Hindlimb muscle (tissue), 1 donor: Measurements from ENCODE around the gene HESX1. TPM values are rescaled to one million over a fixed set of nuclear protein-coding genes. Genes with fewer than 3 reads are reported as not detected.

Experiments
- polyA plus RNA-seq: library from polyadenylated mRNA; unstranded; fragments of 120-200 nt; gene quantifications from one replicate; pipeline ENCODE4 v1.2.1, GENCODE V29; 2013; ENCODE audit not compliant: insufficient read length

Gene HESX1
- polyA plus RNA-seq, 1 donor: 2.1 TPM

Other genes with a start within 250 kb of the HESX1 start
- gene SPATA12, start 139.3 kb downstream of the HESX1 start, polyA plus RNA-seq: 0.08 TPM
- gene IL17RD, start 34.6 kb downstream of the HESX1 start, polyA plus RNA-seq: 24.4 TPM
- gene APPL1, start 27.8 kb upstream of the HESX1 start, polyA plus RNA-seq: 35.9 TPM
- 1.1 TPM for gene ASB14, start 92.7 kb upstream of the HESX1 start, polyA plus RNA-seq